K562 (cell line): ENCODE data around the gene ATXN7L1. TPM values are rescaled to one million over a fixed set of nuclear protein-coding genes. Genes with fewer than 3 reads are reported as not detected.
A peak's percentile ranks its signal among the peaks of the same experiment; 100 is the strongest.

ENCODE experiments used
- ZC3H4 ChIP-seq: sonication (generic); formaldehyde crosslinking; IDR thresholded peaks from 2 replicates; pipeline ENCODE4 v1.9.0; 2021; ENCODE audit warnings: missing genetic modification reagents, borderline replicate concordance
- polyA plus RNA-seq, 8 experiments: library from polyadenylated mRNA; depleted of rRNA in 4 of 8; stranded (reverse) in 5 of 8; unstranded in 3 of 8; fragments of >200 nt; fragmentation: Nextera tagmentation in 2 of 8; fragmentation: Illumina TruSeq in 1 of 8; extraction: Ambion mirVana in 2 of 8; extraction: Trizol in 1 of 8; gene quantifications; 2 replicates each; pipeline versions ENCODE4 v1.2.1 to v1.2.3, GENCODE V29; 2011 to 2014; ENCODE audit warnings: inconsistent platforms in 1 of 8, missing spikeins in 1 of 8
- total RNA-seq, 7 experiments: library from RNA; depleted of rRNA in 6 of 7; stranded (reverse); fragments of >200 nt in 6 of 7; fragmentation: Illumina TruSeq in 2 of 7; extraction: Trizol in 2 of 7; gene quantifications; 2 replicates each; pipeline versions ENCODE4 v1.2.1 to v1.2.3, GENCODE V29; 2011 to 2021; ENCODE audit warnings: low replicate concordance in 1 of 7
- TF ChIP-seq, protein P1 (sequence below), 2 experiments: fragments of 450-650 bp; formaldehyde crosslinking in 1 of 2; IDR thresholded peaks; 2 replicates each; pipeline versions ENCODE4 v1.4.0 to v1.6.1; 2014 to 2020; ENCODE audit warnings: mild to moderate bottlenecking in 2 of 2, borderline replicate concordance in 1 of 2, low read depth in 1 of 2
- TF ChIP-seq, protein P2 (sequence below): fragments of 200-600 bp; sonication (generic); IDR thresholded peaks from one replicate; pipeline ENCODE4 v1.6.1; 2012; ENCODE audit warnings: mild to moderate bottlenecking, low read depth, low read length, inconsistent platforms

The ATXN7L1 gene
- total and polyA plus RNA-seq, 9 of the 15 experiments (the other 6 are each of a cell fraction or from before 2014, with no cell fraction given): 6.6 to 13.7 (median 10.7) TPM

DNA sequence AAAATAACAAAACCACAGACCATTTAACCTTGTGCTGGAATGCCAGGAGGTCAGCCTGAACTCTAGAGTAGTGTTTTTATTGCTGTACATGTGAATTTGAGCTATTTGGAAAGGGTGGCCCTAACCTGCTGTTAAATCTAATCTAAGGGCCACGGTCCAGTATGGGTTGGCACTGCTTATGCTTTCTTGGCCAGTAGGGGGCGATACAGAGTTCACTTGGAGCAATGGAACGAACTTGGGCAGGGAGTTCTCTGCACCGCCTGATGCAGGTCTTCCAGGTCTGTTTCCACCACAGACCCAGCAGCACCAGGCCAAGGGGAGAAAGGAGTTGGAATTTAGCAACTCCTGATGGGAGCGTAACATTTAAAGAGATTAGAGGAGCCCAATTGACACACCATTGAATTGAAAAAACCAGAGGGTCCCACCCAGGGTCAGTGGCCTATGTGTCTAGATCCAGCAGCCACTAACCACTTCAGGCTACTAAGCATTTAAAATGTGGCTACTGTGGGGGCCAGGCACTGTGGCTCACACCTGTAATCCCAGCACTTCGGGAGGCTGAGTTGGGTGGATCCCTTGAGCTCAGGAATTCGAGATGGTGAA is 219.4 kb downstream of the ATXN7L1 start (continued):
- TF ChIP-seq, protein P1, sequence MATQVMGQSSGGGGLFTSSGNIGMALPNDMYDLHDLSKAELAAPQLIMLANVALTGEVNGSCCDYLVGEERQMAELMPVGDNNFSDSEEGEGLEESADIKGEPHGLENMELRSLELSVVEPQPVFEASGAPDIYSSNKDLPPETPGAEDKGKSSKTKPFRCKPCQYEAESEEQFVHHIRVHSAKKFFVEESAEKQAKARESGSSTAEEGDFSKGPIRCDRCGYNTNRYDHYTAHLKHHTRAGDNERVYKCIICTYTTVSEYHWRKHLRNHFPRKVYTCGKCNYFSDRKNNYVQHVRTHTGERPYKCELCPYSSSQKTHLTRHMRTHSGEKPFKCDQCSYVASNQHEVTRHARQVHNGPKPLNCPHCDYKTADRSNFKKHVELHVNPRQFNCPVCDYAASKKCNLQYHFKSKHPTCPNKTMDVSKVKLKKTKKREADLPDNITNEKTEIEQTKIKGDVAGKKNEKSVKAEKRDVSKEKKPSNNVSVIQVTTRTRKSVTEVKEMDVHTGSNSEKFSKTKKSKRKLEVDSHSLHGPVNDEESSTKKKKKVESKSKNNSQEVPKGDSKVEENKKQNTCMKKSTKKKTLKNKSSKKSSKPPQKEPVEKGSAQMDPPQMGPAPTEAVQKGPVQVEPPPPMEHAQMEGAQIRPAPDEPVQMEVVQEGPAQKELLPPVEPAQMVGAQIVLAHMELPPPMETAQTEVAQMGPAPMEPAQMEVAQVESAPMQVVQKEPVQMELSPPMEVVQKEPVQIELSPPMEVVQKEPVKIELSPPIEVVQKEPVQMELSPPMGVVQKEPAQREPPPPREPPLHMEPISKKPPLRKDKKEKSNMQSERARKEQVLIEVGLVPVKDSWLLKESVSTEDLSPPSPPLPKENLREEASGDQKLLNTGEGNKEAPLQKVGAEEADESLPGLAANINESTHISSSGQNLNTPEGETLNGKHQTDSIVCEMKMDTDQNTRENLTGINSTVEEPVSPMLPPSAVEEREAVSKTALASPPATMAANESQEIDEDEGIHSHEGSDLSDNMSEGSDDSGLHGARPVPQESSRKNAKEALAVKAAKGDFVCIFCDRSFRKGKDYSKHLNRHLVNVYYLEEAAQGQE (IDR thresholded peaks at IDR 0.05; ENCODE audit: borderline replicate concordance): peak; percentile 50; the same call in 1 of the 2 replicates
- TF ChIP-seq, protein P1 (CRISPR knock-in tag; IDR thresholded peaks at IDR 0.05; ENCODE audit: low read depth): no peak
- TF ChIP-seq ZC3H4 (CRISPR knock-in tag): no peak
- TF ChIP-seq, protein P2, sequence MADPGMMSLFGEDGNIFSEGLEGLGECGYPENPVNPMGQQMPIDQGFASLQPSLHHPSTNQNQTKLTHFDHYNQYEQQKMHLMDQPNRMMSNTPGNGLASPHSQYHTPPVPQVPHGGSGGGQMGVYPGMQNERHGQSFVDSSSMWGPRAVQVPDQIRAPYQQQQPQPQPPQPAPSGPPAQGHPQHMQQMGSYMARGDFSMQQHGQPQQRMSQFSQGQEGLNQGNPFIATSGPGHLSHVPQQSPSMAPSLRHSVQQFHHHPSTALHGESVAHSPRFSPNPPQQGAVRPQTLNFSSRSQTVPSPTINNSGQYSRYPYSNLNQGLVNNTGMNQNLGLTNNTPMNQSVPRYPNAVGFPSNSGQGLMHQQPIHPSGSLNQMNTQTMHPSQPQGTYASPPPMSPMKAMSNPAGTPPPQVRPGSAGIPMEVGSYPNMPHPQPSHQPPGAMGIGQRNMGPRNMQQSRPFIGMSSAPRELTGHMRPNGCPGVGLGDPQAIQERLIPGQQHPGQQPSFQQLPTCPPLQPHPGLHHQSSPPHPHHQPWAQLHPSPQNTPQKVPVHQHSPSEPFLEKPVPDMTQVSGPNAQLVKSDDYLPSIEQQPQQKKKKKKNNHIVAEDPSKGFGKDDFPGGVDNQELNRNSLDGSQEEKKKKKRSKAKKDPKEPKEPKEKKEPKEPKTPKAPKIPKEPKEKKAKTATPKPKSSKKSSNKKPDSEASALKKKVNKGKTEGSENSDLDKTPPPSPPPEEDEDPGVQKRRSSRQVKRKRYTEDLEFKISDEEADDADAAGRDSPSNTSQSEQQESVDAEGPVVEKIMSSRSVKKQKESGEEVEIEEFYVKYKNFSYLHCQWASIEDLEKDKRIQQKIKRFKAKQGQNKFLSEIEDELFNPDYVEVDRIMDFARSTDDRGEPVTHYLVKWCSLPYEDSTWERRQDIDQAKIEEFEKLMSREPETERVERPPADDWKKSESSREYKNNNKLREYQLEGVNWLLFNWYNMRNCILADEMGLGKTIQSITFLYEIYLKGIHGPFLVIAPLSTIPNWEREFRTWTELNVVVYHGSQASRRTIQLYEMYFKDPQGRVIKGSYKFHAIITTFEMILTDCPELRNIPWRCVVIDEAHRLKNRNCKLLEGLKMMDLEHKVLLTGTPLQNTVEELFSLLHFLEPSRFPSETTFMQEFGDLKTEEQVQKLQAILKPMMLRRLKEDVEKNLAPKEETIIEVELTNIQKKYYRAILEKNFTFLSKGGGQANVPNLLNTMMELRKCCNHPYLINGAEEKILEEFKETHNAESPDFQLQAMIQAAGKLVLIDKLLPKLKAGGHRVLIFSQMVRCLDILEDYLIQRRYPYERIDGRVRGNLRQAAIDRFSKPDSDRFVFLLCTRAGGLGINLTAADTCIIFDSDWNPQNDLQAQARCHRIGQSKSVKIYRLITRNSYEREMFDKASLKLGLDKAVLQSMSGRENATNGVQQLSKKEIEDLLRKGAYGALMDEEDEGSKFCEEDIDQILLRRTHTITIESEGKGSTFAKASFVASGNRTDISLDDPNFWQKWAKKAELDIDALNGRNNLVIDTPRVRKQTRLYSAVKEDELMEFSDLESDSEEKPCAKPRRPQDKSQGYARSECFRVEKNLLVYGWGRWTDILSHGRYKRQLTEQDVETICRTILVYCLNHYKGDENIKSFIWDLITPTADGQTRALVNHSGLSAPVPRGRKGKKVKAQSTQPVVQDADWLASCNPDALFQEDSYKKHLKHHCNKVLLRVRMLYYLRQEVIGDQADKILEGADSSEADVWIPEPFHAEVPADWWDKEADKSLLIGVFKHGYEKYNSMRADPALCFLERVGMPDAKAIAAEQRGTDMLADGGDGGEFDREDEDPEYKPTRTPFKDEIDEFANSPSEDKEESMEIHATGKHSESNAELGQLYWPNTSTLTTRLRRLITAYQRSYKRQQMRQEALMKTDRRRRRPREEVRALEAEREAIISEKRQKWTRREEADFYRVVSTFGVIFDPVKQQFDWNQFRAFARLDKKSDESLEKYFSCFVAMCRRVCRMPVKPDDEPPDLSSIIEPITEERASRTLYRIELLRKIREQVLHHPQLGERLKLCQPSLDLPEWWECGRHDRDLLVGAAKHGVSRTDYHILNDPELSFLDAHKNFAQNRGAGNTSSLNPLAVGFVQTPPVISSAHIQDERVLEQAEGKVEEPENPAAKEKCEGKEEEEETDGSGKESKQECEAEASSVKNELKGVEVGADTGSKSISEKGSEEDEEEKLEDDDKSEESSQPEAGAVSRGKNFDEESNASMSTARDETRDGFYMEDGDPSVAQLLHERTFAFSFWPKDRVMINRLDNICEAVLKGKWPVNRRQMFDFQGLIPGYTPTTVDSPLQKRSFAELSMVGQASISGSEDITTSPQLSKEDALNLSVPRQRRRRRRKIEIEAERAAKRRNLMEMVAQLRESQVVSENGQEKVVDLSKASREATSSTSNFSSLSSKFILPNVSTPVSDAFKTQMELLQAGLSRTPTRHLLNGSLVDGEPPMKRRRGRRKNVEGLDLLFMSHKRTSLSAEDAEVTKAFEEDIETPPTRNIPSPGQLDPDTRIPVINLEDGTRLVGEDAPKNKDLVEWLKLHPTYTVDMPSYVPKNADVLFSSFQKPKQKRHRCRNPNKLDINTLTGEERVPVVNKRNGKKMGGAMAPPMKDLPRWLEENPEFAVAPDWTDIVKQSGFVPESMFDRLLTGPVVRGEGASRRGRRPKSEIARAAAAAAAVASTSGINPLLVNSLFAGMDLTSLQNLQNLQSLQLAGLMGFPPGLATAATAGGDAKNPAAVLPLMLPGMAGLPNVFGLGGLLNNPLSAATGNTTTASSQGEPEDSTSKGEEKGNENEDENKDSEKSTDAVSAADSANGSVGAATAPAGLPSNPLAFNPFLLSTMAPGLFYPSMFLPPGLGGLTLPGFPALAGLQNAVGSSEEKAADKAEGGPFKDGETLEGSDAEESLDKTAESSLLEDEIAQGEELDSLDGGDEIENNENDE: no peak
